Fibroblast of villous mesenchyme (primary cell): Measurements from ENCODE around the gene PROC. TPM values are rescaled to one million over a fixed set of nuclear protein-coding genes. Genes with fewer than 3 reads are reported as not detected.

Experiments
- DNase-seq: peaks from one replicate; pipeline ENCODE4 v3.0.0-alpha.2; 2010; ENCODE audit warnings: low read depth
- H3K4me3 ChIP-seq: 2 replicates; pipeline ENCODE4 v1.5.1; 2011; ENCODE audit warnings: low read depth, mild to moderate bottlenecking, low read length
- total RNA-seq: library from RNA; depleted of rRNA; stranded (reverse); fragments of >200 nt; gene quantifications from 2 replicates; pipeline ENCODE4 v1.2.3, GENCODE V29; 2012
- TF ChIP-seq, protein P1 (sequence below): IDR thresholded peaks from 2 replicates; pipeline ENCODE4 v1.5.1; 2012; ENCODE audit warnings: low read depth, mild to moderate bottlenecking, low read length; ENCODE audit not compliant: insufficient read depth

The PROC gene
- total RNA-seq, 1 donor = not detected

DNA sequence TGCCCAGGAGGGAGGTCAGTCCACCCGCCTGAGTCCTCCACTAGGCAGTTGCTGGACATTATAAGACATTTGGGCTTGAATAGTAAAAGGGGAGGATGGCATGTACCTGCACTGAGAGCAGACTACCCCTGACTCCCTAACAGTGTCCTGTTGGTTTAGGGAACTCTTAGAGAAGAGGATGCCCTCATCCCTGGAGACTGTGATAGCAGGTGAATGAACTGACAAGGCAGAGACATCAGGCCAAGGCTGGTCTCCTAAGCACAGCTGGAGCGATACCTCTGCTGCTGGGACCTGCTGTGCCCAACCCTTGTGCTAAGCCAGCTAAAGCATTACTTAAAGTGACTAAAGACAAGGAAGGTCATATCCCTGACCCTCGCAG is 34.8 kb downstream of the PROC start:
- TF ChIP-seq, protein P1, sequence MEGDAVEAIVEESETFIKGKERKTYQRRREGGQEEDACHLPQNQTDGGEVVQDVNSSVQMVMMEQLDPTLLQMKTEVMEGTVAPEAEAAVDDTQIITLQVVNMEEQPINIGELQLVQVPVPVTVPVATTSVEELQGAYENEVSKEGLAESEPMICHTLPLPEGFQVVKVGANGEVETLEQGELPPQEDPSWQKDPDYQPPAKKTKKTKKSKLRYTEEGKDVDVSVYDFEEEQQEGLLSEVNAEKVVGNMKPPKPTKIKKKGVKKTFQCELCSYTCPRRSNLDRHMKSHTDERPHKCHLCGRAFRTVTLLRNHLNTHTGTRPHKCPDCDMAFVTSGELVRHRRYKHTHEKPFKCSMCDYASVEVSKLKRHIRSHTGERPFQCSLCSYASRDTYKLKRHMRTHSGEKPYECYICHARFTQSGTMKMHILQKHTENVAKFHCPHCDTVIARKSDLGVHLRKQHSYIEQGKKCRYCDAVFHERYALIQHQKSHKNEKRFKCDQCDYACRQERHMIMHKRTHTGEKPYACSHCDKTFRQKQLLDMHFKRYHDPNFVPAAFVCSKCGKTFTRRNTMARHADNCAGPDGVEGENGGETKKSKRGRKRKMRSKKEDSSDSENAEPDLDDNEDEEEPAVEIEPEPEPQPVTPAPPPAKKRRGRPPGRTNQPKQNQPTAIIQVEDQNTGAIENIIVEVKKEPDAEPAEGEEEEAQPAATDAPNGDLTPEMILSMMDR = no peak
- no peak overlapping the region for H3K4me3 ChIP-seq
- DNase-seq = no peak

DNA sequence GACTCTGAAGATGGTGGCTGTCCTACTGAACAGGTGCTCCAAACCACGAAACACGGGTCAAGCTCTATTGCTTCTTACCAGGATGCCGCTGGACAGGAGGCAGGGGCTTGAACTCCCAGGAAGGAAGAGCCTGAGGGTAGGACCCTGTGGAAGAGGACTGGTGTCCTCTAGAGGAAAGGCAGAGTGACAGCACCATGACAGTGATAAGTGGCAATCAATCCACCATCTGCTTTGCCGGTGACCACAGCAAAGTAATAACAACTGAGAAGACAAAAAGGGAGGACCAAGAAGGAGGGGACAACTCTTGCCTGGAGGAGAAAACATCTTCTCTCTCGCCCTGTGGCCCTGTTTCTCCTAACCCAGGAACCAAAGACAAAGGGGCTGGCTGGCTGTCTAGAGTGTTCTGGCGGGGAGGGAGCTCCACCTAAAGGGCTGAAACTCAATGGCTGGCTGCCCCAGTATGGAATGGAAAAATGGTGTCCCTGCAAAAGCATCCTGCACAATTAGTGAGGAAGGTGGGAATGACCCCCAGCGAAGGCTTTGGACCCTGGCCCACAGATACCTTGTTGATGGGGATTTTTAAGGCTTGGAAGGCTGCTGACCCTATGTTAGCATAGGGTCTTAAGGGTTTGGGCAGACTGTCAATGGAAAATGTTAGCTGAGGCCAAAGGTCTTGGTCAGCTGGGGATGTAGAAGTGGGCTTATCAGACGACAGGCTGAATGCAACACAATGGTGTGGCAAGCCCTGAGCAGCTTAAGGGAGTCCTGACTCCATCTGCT is 35.4 kb downstream of the PROC start:
- peak; percentile 17 for DNase-seq
- TF ChIP-seq, protein P1 = peak; percentile 45
- no peak overlapping the region for H3K4me3 ChIP-seq

DNA sequence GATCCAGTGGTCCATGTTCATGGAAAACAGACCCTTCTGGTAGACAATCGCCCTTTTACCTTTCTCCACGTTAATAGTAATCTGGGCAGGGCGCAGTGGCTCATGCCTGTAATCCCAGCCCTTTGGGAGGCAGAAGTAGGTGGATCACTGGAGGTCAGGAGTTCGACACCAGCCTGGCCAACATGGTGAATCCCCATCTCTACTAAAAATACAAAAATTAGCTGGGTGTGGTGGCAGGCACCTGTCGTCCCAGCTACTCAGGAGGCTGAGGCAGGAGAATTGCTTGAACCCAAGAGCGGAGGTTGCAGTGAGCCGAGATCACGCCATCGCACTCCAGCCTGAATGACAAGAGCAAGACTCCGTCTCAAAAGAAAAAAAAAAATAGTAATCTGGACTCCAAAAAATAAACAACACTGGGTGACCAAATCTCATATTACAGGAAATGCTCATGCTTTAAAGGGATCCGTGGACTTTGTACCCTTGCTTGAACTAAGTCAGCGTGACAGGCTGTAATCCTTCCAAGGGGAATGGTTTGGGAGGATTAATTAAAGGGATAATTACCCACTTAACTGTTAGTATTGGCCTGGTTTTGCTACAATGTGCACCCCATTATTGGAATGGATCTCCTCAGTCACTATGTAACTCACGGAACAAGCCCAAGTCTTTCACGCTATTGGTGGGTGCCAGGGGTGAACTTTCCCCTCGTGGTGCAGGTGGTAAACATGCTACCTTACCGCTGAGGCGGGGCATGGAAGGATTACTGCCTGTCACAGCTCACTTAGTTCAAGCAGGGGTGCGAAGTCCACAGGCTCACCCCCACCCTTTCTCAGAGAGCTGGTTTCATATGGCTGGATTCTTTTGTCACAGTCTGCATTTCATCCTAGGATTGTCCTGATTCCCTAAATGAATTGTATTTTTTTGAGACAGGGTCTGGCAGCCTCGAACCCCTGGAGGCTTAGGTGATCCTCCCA is 36.7 kb downstream of the PROC start:
- DNase-seq = peak; percentile 10
- TF ChIP-seq, protein P1 = no peak
- H3K4me3 ChIP-seq = no peak overlapping the region

DNA sequence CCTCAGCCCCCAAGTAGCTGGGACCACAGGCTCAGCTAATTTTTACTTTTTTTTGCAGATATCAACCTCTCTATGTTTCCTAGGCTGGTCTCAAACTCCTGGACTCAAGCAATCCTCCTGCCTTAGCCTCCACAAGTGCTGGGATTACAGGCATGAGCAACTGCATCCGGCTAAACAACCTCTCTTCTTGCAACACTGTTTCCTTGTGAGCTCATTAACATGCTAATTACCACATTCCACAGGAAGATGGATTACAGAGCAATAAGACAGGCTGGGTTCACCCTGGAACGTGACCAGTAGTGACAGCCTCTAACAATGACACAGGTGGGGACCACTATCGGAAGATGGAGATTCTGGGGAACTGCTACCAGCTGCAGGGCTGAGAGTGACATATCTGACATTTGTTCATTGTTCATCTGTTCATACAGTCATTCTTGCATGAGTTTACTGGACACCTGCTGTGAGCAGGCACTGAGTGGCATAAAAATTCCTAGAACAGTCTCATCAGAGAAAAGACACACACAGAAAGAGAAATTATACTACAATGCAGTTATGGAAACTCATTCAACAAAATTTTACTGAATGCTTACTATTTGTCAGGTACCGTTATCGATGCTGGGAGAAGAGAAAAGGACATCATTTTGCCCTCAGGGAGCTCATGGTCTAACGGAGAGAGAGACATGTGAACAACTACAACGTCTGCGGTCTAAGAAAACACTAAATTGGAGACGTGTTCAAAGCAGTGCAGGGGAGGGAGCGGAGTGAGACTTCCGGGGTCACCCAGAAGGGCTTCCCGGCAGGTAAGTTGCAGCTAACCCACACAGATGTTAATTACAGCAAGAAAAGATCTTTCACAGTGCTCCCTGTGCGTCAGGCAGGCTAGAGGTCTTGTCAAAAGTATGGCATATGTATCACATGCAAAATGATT is 37.6 kb downstream of the PROC start:
- H3K4me3 ChIP-seq = no peak overlapping the region
- TF ChIP-seq, protein P1 = no peak
- DNase-seq = no peak

DNA sequence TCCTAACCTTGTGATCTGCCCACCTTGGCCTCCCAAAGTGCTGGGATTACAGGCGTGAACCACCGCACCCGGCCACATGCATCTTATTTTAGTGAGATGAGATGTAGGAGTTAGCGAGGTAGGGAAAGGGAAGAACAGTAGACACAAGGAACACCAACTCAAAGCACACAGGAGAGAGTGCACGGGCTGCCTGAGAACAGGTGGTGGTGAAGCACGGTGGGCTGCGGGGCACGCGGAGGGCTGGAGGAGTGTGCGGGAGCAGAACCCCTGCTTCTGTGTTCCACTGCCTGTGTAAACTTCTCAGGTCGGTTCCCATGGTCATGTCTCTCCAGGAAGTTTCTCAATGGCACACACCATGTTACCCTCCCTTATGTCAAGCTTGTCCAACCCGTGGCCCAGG is 38.7 kb downstream of the PROC start:
- DNase-seq = no peak
- H3K4me3 ChIP-seq = no peak overlapping the region
- TF ChIP-seq, protein P1 = no peak

DNA sequence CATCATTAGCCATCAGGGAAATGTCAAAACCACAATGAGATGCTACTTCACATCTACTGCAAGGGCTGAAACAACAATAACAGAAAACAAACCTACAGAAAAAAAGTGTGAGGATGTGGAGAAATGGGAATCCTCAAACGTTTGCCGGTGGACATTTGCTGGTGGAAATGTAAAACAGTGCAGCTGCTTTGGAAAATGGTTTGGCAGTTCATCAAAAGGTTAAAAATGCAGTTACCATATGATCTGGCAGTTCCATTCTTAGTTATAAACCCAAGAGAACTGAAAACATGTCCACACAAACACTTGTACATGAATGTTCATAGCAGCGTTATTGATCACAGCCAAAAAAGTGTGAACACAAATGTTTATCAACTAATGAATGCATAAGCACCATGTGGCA is 44.2 kb downstream of the PROC start:
- H3K4me3 ChIP-seq = no peak overlapping the region
- TF ChIP-seq, protein P1 = no peak
- no peak for DNase-seq
